Karpas-422 (cell line): ENCODE results near the gene TPO. TPM values are rescaled to one million over a fixed set of nuclear protein-coding genes. Genes with fewer than 3 reads are reported as not detected.

Experiments
- DNase-seq: peaks from one replicate; pipeline ENCODE4 v3.0.0-alpha.2; 2015
- H2AFZ ChIP-seq: fragments of 200-600 bp; sonication (generic); 2 replicates; pipeline ENCODE4 v1.6.1; 2014; ENCODE audit warnings: antibody characterized with exemption, low read length, mixed read lengths
- H3K27ac ChIP-seq: fragments of 200-600 bp; sonication (generic); 2 replicates; pipeline ENCODE4 v1.5.1; 2014; ENCODE audit warnings: mild to moderate bottlenecking, low read length, moderate library complexity
- H3K27me3 ChIP-seq: fragments of 200-600 bp; sonication (generic); 2 replicates; pipeline ENCODE4 v1.6.1; 2014; ENCODE audit warnings: low read length, mixed read lengths
- H3K36me3 ChIP-seq: fragments of 200-600 bp; sonication (generic); 2 replicates; pipeline ENCODE4 v1.6.1; 2014; ENCODE audit warnings: low read length, mixed read lengths; ENCODE audit not compliant: insufficient read depth
- H3K4me1 ChIP-seq: fragments of 200-600 bp; sonication (generic); 2 replicates; pipeline ENCODE4 v1.6.1; 2014; ENCODE audit warnings: mild to moderate bottlenecking, low read length, mixed read lengths
- H3K4me2 ChIP-seq: fragments of 200-600 bp; sonication (generic); 2 replicates; pipeline ENCODE4 v1.6.1; 2014; ENCODE audit warnings: low read length, low read depth, mild to moderate bottlenecking; ENCODE audit not compliant: poor library complexity, severe bottlenecking
- H3K4me3 ChIP-seq: fragments of 200-600 bp; sonication (generic); 2 replicates; pipeline ENCODE4 v1.5.1; 2014; ENCODE audit warnings: mild to moderate bottlenecking, antibody characterized with exemption, low read length, mixed read lengths
- H3K79me2 ChIP-seq: fragments of 200-600 bp; sonication (generic); 2 replicates; pipeline ENCODE4 v1.6.1; 2014; ENCODE audit warnings: mild to moderate bottlenecking, low read length, mixed read lengths
- H3K9ac ChIP-seq: fragments of 200-600 bp; sonication (generic); 2 replicates; pipeline ENCODE4 v1.6.0; 2014; ENCODE audit warnings: low read length
- H3K9me2 ChIP-seq: fragments of 200-600 bp; sonication (generic), shearing (Covaris generic); replicated peaks from 2 replicates; pipeline ENCODE4 v1.6.0; 2014; ENCODE audit warnings: mild to moderate bottlenecking, low read length, moderate library complexity; ENCODE audit not compliant: insufficient read depth
- H3K9me3 ChIP-seq: fragments of 300-700, 200-600 bp; sonication (generic); 2 replicates; pipeline ENCODE4 v1.6.1; 2014; ENCODE audit warnings: low read length, mixed read lengths
- H4K20me1 ChIP-seq: fragments of 200-600 bp; sonication (generic); 2 replicates; pipeline ENCODE4 v1.6.1; 2014; ENCODE audit warnings: mild to moderate bottlenecking, antibody characterized with exemption, low read length, low read depth; ENCODE audit not compliant: insufficient read depth
- total RNA-seq: library from RNA; depleted of rRNA; stranded (reverse); fragments of >200 nt; shearing (Covaris generic); gene quantifications from 2 replicates; pipeline ENCODE4 v1.2.3, GENCODE V29; 2014; ENCODE audit warnings: low replicate concordance

TPO gene
- total RNA-seq, 1 experiment from 2014 or later = not detected

GRCh38 chr2:1541040-1541439, 127.8 kb downstream of the TPO start:
- no peaks in the 10 kb centered on the region for H3K4me1 ChIP-seq
- no peaks in the 10 kb centered on the region for H3K9me2 ChIP-seq
- no peaks in the 10 kb centered on the region for H3K79me2 ChIP-seq
- H3K9me3 ChIP-seq = no peaks in the 10 kb centered on the region
- no peak overlapping the region for H2AFZ ChIP-seq
- no peak overlapping the region for H3K27ac ChIP-seq
- no peaks in the 10 kb centered on the region for H3K27me3 ChIP-seq
- no peak for DNase-seq
- H3K4me2 ChIP-seq = no peak overlapping the region
- H4K20me1 ChIP-seq = no peaks in the 10 kb centered on the region
- H3K36me3 ChIP-seq = no peaks in the 10 kb centered on the region
- H3K9ac ChIP-seq = no peak overlapping the region
- no peak overlapping the region for H3K4me3 ChIP-seq

DNA sequence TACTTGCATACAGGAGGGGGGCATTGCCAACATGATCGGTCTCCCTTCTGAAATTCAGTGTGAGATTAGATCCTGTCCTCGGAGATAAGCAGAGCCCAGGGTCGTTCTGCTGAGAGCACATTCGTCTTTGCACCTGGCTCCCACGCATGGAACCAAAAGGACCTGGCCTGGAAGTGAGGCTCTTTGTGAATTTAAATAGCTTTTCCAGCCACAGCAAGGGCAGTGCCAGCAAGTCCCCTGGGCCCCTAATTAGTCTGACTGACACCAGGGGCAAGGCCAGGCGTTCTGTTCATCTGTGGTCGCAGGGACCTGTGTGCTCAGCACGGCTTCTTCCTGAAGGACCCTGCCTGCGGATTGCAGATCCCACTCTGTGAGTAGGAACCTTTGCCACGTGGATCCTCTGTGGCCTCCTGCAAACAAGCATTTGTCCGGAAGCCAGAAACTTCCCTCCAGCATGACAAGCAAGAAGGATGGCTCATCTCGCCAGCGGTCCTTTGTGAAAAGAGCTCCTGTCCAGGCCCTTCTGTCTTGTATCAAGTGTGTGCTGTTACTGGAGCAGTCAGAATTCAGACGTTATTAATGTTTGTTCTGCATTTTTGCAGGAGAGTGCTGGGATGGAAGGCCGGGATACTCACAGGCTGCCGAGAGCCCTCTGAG, 128.7 kb downstream of the TPO start:
- Histone ChIP-seq H3K9me2 (no peaks in the 10 kb centered on the region), H3K4me1 (no peaks in the 10 kb centered on the region), H3K27ac (no peak overlapping the region), H3K36me3 (no peaks in the 10 kb centered on the region), H3K4me2 (no peak overlapping the region), H3K9me3 (no peaks in the 10 kb centered on the region), H2AFZ (no peak overlapping the region), H3K9ac (no peak overlapping the region), H3K79me2 (no peaks in the 10 kb centered on the region), H4K20me1 (no peaks in the 10 kb centered on the region), H3K4me3 (no peak overlapping the region), H3K27me3 (no peaks in the 10 kb centered on the region)
- DNase-seq = no peak

DNA sequence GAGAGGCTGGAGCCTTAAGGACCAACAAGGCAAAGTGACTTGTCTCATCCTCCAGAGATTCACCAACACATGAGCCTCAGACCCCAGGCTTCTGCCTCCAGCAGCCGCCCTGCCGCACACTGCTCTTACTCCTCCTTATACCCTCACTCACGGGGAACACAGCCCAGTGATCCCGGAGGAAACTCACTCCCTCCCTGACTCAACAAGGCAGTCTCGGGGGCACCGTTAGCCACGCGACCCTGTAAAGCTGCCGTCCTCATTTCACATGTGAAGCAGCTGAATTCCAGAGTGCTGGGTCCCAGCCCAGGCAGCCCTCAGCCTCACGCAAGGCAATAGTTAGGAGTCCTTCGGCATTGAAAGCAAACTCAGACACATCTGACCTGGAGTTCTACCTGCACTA, 129.7 kb downstream of the TPO start:
- no peak overlapping the region for H2AFZ ChIP-seq
- H3K9me3 ChIP-seq = no peaks in the 10 kb centered on the region
- no peak for DNase-seq
- H3K4me1 ChIP-seq = no peaks in the 10 kb centered on the region
- H3K9ac ChIP-seq = no peak overlapping the region
- H3K27ac ChIP-seq = no peak overlapping the region
- no peaks in the 10 kb centered on the region for H3K27me3 ChIP-seq
- H3K4me2 ChIP-seq = no peak overlapping the region
- H3K4me3 ChIP-seq = no peak overlapping the region
- H4K20me1 ChIP-seq = no peaks in the 10 kb centered on the region
- H3K36me3 ChIP-seq = no peaks in the 10 kb centered on the region
- H3K79me2 ChIP-seq = no peaks in the 10 kb centered on the region
- H3K9me2 ChIP-seq = no peaks in the 10 kb centered on the region

GRCh38 chr2:1543776-1544477, 130.7 kb downstream of the TPO start:
- DNase-seq = no peak
- Histone ChIP-seq H3K4me3 (no peak overlapping the region), H3K27ac (no peak overlapping the region), H3K4me1 (no peaks in the 10 kb centered on the region), H3K9me2 (no peaks in the 10 kb centered on the region), H3K27me3 (no peaks in the 10 kb centered on the region), H3K9ac (no peak overlapping the region), H3K79me2 (no peaks in the 10 kb centered on the region), H3K9me3 (no peaks in the 10 kb centered on the region), H3K4me2 (no peak overlapping the region), H2AFZ (no peak overlapping the region), H4K20me1 (no peaks in the 10 kb centered on the region), H3K36me3 (no peaks in the 10 kb centered on the region)

GRCh38 chr2:1544478-1545069, 131.3 kb downstream of the TPO start:
- H3K4me1 ChIP-seq = no peaks in the 10 kb centered on the region
- no peak overlapping the region for H2AFZ ChIP-seq
- no peaks in the 10 kb centered on the region for H4K20me1 ChIP-seq
- no peak for DNase-seq
- H3K36me3 ChIP-seq = no peaks in the 10 kb centered on the region
- H3K4me3 ChIP-seq = no peak overlapping the region
- H3K9me3 ChIP-seq = no peaks in the 10 kb centered on the region
- no peaks in the 10 kb centered on the region for H3K27me3 ChIP-seq
- H3K9ac ChIP-seq = no peak overlapping the region
- H3K9me2 ChIP-seq = no peaks in the 10 kb centered on the region
- no peak overlapping the region for H3K27ac ChIP-seq
- no peaks in the 10 kb centered on the region for H3K79me2 ChIP-seq
- no peak overlapping the region for H3K4me2 ChIP-seq

- Histone ChIP-seq H2AFZ (no peak overlapping the region), H3K4me3 (no peak overlapping the region), H3K27me3 (no peaks in the 10 kb centered on the region), H3K9me3 (no peaks in the 10 kb centered on the region), H4K20me1 (no peaks in the 10 kb centered on the region), H3K27ac (no peak overlapping the region), H3K4me2 (no peak overlapping the region), H3K9ac (no peak overlapping the region), H3K79me2 (no peaks in the 10 kb centered on the region), H3K9me2 (no peaks in the 10 kb centered on the region), H3K36me3 (no peaks in the 10 kb centered on the region), H3K4me1 (no peaks in the 10 kb centered on the region)
- DNase-seq = peak; percentile 69
Observed at GRCh38 chr2:1546023-1546591, 132.8 kb downstream of the TPO start.

- no peaks in the 10 kb centered on the region for H3K4me1 ChIP-seq
- no peak overlapping the region for H3K9ac ChIP-seq
- no peaks in the 10 kb centered on the region for H3K9me2 ChIP-seq
- DNase-seq = peak; percentile 53
- no peaks in the 10 kb centered on the region for H3K79me2 ChIP-seq
- H2AFZ ChIP-seq = no peak overlapping the region
- H3K4me3 ChIP-seq = no peak overlapping the region
- H4K20me1 ChIP-seq = no peaks in the 10 kb centered on the region
- no peaks in the 10 kb centered on the region for H3K9me3 ChIP-seq
- no peak overlapping the region for H3K27ac ChIP-seq
- no peaks in the 10 kb centered on the region for H3K36me3 ChIP-seq
- H3K4me2 ChIP-seq = no peak overlapping the region
- no peaks in the 10 kb centered on the region for H3K27me3 ChIP-seq
Observed at GRCh38 chr2:1546901-1547300, 133.6 kb downstream of the TPO start.

- Histone ChIP-seq H3K9me2 (no peaks in the 10 kb centered on the region), H2AFZ (no peak overlapping the region), H3K36me3 (no peaks in the 10 kb centered on the region), H3K4me1 (no peaks in the 10 kb centered on the region), H3K4me3 (no peak overlapping the region), H3K9ac (no peak overlapping the region), H3K27ac (no peak overlapping the region), H3K79me2 (no peaks in the 10 kb centered on the region), H3K27me3 (no peaks in the 10 kb centered on the region), H4K20me1 (no peaks in the 10 kb centered on the region), H3K9me3 (no peaks in the 10 kb centered on the region), H3K4me2 (no peak overlapping the region)
- DNase-seq = no peak
Observed at GRCh38 chr2:1548910-1549673, 135.8 kb downstream of the TPO start.
